Caco-2 (cell line): Measurements from ENCODE around the gene CAND2. TPM values are rescaled to one million over a fixed set of nuclear protein-coding genes. Genes with fewer than 3 reads are reported as not detected.

ENCODE experiments used
- BruUV-seq: library from RNA; stranded (reverse); fragments of 400-500 nt; replicated peaks from 2 replicates; lab custom pipeline; 2021; lab: Mats Ljungman, UMichigan
- CTCF ChIA-PET: fragments of 300-600 bp; sonication (Branson Sonifier 250); formaldehyde crosslinking; loops from one replicate; lab custom pipeline; 2022; ENCODE audit warnings: antibody characterized with exemption; lab: Charles Lee
- POLR2A ChIA-PET: fragments of 300-600 bp; sonication (Branson Sonifier 250); formaldehyde crosslinking; loops from one replicate; lab custom pipeline; 2022; ENCODE audit warnings: antibody characterized with exemption; lab: Charles Lee
- DNase-seq, 2 experiments: peaks; one replicate each; pipeline versions ENCODE4 v3.0.0 to v3.0.0-alpha.2; 2020 to 2022
- H3K27me3 ChIP-seq: replicated peaks from 2 replicates; pipeline ENCODE4 v1.6.0; 2011; ENCODE audit warnings: low read length; ENCODE audit not compliant: control insufficient read depth, insufficient read depth
- H3K36me3 ChIP-seq: 2 replicates; pipeline ENCODE4 v1.5.1; 2011; ENCODE audit warnings: low read length; ENCODE audit not compliant: control insufficient read depth, insufficient read depth
- H3K4me1 ChIP-seq: fragments of 250-450 bp; sonication (Bioruptor Pico); 2 replicates; pipeline ENCODE4 v1.5.1; 2020; ENCODE audit warnings: mild to moderate bottlenecking
- H3K4me3 ChIP-seq: 2 replicates; pipeline ENCODE4 v1.5.1; 2011; ENCODE audit warnings: low read depth, mild to moderate bottlenecking, control low read depth, low read length
- H3K9me3 ChIP-seq: fragments of 250-450 bp; sonication (Bioruptor Pico); 2 replicates; pipeline ENCODE4 v1.5.1; 2020; ENCODE audit warnings: mild to moderate bottlenecking, moderate library complexity
- H3K27ac Mint-ChIP-seq: one replicate; pipeline ENCODE4 v1.8.0; 2022; ENCODE audit warnings: mixed read lengths; ENCODE audit not compliant: unreplicated experiment
- H3K27me3 Mint-ChIP-seq: one replicate; pipeline ENCODE4 v1.8.0; 2022; ENCODE audit warnings: mixed read lengths; ENCODE audit not compliant: insufficient read depth, unreplicated experiment
- H3K36me3 Mint-ChIP-seq: one replicate; pipeline ENCODE4 v1.8.0; 2022; ENCODE audit warnings: mild to moderate bottlenecking, mixed read lengths; ENCODE audit not compliant: insufficient read depth, unreplicated experiment
- H3K4me1 Mint-ChIP-seq: one replicate; pipeline ENCODE4 v1.8.0; 2022; ENCODE audit warnings: low read depth, mixed read lengths; ENCODE audit not compliant: unreplicated experiment
- H3K4me3 Mint-ChIP-seq: one replicate; pipeline ENCODE4 v1.8.0; 2022; ENCODE audit warnings: mild to moderate bottlenecking, moderate library complexity, mixed read lengths; ENCODE audit not compliant: unreplicated experiment
- H3K9me3 Mint-ChIP-seq: one replicate; pipeline ENCODE4 v1.8.0; 2022; ENCODE audit warnings: mixed read lengths; ENCODE audit not compliant: unreplicated experiment
- intact Hi-C: fragments of 100-400 bp; cut with micrococcal nuclease; formaldehyde crosslinking; loops from one replicate; pipeline ENCODE4 v1.10.0; 2022; ENCODE audit not compliant: unreplicated experiment
- total RNA-seq: library from RNA; stranded (reverse); gene quantifications from 2 replicates; pipeline ENCODE4 v1.2.3, GENCODE V29; 2022
- TF ChIP-seq, protein P1 (sequence below), 2 experiments: fragments of 200-600 bp in 1 of 2; IDR thresholded peaks; 1 replicate in 1 of 2; 2 replicates in 1 of 2; pipeline versions ENCODE4 v1.5.1 to v1.8.0; 2011 to 2022; ENCODE audit warnings: antibody characterized with exemption in 1 of 2, control low read depth in 1 of 2, inconsistent platforms in 1 of 2, low read depth in 1 of 2, low read length in 1 of 2, mild to moderate bottlenecking in 1 of 2, moderate library complexity in 1 of 2; ENCODE audit not compliant: insufficient read depth in 1 of 2, severe bottlenecking in 1 of 2, unreplicated experiment in 1 of 2

The CAND2 gene
- total RNA-seq, 1 experiment from 2014 or later, result not detected

DNA sequence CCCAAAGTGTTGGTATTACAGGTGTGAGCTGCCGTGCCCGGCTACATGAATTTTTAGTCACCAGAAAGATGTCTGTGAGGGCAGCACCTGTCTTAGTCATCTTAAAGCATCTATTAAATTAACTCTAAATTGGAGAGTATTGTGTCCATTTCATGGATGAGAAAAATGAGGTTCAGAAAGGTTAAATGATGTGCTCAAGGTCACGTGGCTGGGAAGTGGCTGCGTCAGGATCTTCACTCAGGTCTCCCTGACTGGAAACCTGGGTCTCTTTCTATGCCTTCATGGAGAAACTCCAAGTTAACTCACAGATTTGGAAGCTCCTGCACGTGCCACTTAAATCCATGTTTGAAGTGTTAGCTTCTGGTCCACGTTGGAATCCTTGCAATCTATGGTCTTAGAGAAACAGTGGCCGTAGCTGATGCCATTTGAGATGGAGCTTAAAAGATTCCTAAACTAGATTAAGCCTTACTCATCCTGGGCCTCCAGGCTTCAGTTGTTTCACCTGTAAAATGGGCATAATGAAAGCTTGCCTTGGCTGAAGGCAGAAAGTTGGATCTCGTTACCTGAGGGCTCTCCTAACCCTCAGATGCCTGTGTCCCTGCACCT, 32.2 kb upstream of the CAND2 start:
- POLR2A ChIA-PET, result no interaction called here
- Mint-ChIP-seq H3K9me3 (no peaks in the 10 kb centered on the region), H3K4me3 (no peak overlapping the region), H3K4me1 (peaks cover 16% of the 10 kb centered on the region), H3K27ac (no peak overlapping the region), H3K36me3 (no peaks in the 10 kb centered on the region), H3K27me3 (no peaks in the 10 kb centered on the region)
- no peaks in the 10 kb centered on the region for H3K36me3 ChIP-seq
- no peaks in the 10 kb centered on the region for H3K27me3 ChIP-seq
- peaks cover 18% of the 10 kb centered on the region for H3K4me1 ChIP-seq
- H3K9me3 ChIP-seq, result no peaks in the 10 kb centered on the region
- CTCF ChIA-PET, result no interaction called here
- intact Hi-C loops, result no loop called here
- no TSS peak for BruUV-seq
- TF ChIP-seq, protein P1, sequence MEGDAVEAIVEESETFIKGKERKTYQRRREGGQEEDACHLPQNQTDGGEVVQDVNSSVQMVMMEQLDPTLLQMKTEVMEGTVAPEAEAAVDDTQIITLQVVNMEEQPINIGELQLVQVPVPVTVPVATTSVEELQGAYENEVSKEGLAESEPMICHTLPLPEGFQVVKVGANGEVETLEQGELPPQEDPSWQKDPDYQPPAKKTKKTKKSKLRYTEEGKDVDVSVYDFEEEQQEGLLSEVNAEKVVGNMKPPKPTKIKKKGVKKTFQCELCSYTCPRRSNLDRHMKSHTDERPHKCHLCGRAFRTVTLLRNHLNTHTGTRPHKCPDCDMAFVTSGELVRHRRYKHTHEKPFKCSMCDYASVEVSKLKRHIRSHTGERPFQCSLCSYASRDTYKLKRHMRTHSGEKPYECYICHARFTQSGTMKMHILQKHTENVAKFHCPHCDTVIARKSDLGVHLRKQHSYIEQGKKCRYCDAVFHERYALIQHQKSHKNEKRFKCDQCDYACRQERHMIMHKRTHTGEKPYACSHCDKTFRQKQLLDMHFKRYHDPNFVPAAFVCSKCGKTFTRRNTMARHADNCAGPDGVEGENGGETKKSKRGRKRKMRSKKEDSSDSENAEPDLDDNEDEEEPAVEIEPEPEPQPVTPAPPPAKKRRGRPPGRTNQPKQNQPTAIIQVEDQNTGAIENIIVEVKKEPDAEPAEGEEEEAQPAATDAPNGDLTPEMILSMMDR (IDR thresholded peaks at IDR 0.05; ENCODE audit: insufficient read depth in 1 of 2, low read depth in 1 of 2, low read length in 1 of 2, severe bottlenecking in 1 of 2, unreplicated experiment in 1 of 2), result no peak
- no peak for DNase-seq
- no peak overlapping the region for H3K4me3 ChIP-seq

DNA sequence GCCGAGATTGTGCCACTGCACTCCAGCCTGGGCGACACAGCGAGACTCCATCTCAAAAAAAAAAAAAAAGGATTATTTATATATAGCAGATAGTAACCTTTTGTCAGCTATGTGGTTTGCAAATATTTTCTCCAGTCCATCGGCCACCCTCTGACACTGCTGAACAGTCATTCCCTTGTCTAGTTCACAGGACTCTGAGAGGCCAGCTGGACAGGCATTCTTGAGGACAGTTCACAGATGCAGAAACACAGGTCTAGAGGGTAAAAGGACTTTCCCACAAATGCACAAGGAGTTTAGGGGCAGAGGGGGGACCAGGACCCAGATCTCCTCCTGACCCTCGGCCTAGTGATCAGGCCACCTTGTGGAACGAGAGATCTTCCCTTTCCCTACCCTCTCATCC, 29.9 kb upstream of the CAND2 start:
- CTCF ChIA-PET, result no interaction called here
- peaks cover 6% of the 10 kb centered on the region for H3K4me1 ChIP-seq

DNA sequence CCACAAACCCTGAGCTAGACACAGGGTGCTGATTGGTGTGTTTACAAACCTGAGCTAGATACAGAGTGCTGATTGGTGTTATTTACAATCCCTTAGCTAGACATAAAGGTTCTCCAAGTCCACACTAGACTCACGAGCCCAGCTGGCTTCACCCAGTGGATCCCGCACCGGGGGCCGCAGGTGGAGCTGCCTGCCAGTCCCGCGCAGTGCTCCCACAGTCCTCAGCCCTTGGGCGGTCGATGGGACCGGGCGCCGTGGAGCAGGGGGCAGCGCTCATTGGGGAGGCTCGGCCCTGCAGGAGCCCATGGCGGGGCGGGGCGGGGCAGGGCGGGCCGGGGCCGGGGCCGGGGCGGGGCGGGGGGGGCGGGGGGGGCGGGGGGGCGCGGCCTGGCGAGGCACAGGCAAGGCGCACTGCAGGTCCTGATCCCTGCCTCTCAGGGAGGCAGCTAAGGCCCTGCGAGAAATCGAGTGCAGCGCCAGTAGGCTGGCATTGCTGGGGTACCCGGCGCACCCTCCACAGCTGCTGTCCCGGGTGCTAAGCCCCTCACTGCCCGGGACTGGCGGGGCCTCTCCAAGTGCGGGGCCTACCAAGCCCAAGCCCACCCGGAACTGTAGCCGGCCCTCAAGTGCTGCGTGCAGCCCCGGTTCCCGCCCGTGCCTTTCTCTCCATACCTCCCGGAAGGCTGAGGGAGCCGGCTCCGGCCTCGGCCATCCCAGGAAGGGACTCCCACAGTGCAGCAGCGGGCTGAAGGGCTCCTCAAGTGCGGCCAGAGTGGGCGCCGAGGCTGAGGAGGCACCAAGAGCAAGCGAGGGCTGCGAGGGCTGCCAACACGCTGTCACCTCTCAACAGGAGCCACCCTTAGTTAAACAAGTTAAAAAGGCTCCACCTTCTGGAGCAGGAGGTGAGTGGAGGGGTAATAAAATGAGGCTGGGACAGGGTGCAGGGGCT, 27.6 kb upstream of the CAND2 start:
- ChIA-PET POLR2A (no interaction called here), CTCF (no interaction called here)
- no peaks in the 10 kb centered on the region for H3K4me1 ChIP-seq
- Mint-ChIP-seq H3K36me3 (no peaks in the 10 kb centered on the region), H3K27ac (no peak overlapping the region), H3K27me3 (no peaks in the 10 kb centered on the region), H3K4me3 (no peak overlapping the region), H3K9me3 (no peaks in the 10 kb centered on the region), H3K4me1 (no peaks in the 10 kb centered on the region)
- no TSS peak for BruUV-seq
- no peaks in the 10 kb centered on the region for H3K9me3 ChIP-seq
- intact Hi-C loops, result no loop called here
- no peak for DNase-seq
- no peaks in the 10 kb centered on the region for H3K36me3 ChIP-seq
- TF ChIP-seq, protein P1 (IDR thresholded peaks at IDR 0.05; ENCODE audit: insufficient read depth in 1 of 2, low read depth in 1 of 2, low read length in 1 of 2, severe bottlenecking in 1 of 2, unreplicated experiment in 1 of 2), result no peak
- no peaks in the 10 kb centered on the region for H3K27me3 ChIP-seq
- no peak overlapping the region for H3K4me3 ChIP-seq

More for the DNA sequence above, 29.9 kb upstream of the CAND2 start:
- TF ChIP-seq, protein P1 (IDR thresholded peaks at IDR 0.05; ENCODE audit: insufficient read depth in 1 of 2, low read depth in 1 of 2, low read length in 1 of 2, severe bottlenecking in 1 of 2, unreplicated experiment in 1 of 2), result no peak
- POLR2A ChIA-PET, result interaction anchor here (0.5 kb wide), 1 partner anchor 118 kb away, joined by 4 read pairs; no protein-coding TSS in a partner anchor
- no peak for DNase-seq
- no peaks in the 10 kb centered on the region for H3K36me3 Mint-ChIP-seq
- Histone ChIP-seq H3K9me3 (no peaks in the 10 kb centered on the region), H3K36me3 (no peaks in the 10 kb centered on the region), H3K27me3 (no peaks in the 10 kb centered on the region), H3K4me3 (no peak overlapping the region)
- peaks cover 6% of the 10 kb centered on the region for H3K4me1 Mint-ChIP-seq
- H3K27ac Mint-ChIP-seq, result no peak overlapping the region
- no TSS peak for BruUV-seq
- no peaks in the 10 kb centered on the region for H3K9me3 Mint-ChIP-seq
- intact Hi-C loops, result no loop called here
- no peaks in the 10 kb centered on the region for H3K27me3 Mint-ChIP-seq
- H3K4me3 Mint-ChIP-seq, result no peak overlapping the region
